Fibroblast of skin of right biceps (primary cell): ENCODE results near the gene EXOC3L2.
"Not testable (repeated sequence)": the region's sequence is repeated elsewhere in the genome, so short reads cannot be mapped to it uniquely, and the experiment has no call there.

Source experiments
- DNase-seq: peaks from one replicate; pipeline ENCODE4 v3.0.0-alpha.2; 2013

The EXOC3L2 gene

GRCh38 chr19:45245334-45245787 lies at the start of gene EXOC3L2:
EXOC3L2 (minus strand) TSS chr19:45245407; CDS start chr19:45239045, 6,362 bp downstream.
- no peak for DNase-seq

GRCh38 chr19:45294291-45295029 lies 49.3 kb upstream of the EXOC3L2 start:
- DNase-seq: no peak

GRCh38 chr19:45293682-45294081 lies 48.5 kb upstream of the EXOC3L2 start:
- no peak for DNase-seq

- DNase-seq: no peak
These were observed 46.6 kb upstream of the EXOC3L2 start for GRCh38 chr19:45291834-45292233.

- no peak for DNase-seq
These were observed 45.2 kb upstream of the EXOC3L2 start for GRCh38 chr19:45290381-45290931.

GRCh38 chr19:45283443-45284033 lies 38.3 kb upstream of the EXOC3L2 start:
- DNase-seq: no peak

- no peak for DNase-seq
These were observed 35.3 kb upstream of the EXOC3L2 start for GRCh38 chr19:45280471-45280961.

GRCh38 chr19:45279587-45280192 lies 34.5 kb upstream of the EXOC3L2 start:
- no peak for DNase-seq

GRCh38 chr19:45278087-45278486 lies 32.9 kb upstream of the EXOC3L2 start:
- DNase-seq: no peak

GRCh38 chr19:45276284-45276687 lies 31.1 kb upstream of the EXOC3L2 start:
- DNase-seq: peak; percentile 82

GRCh38 chr19:45275370-45275971 lies 30.3 kb upstream of the EXOC3L2 start:
- peak; percentile 78 for DNase-seq

GRCh38 chr19:45273521-45273855 lies 28.3 kb upstream of the EXOC3L2 start:
- no peak for DNase-seq

- DNase-seq: no peak
These were observed 26.5 kb upstream of the EXOC3L2 start for GRCh38 chr19:45271735-45272108.

- DNase-seq: no peak
These were observed 26.0 kb upstream of the EXOC3L2 start for GRCh38 chr19:45271098-45271734.

GRCh38 chr19:45269939-45270338 lies 24.7 kb upstream of the EXOC3L2 start:
- not testable (repeated sequence) for DNase-seq

GRCh38 chr19:45267296-45267695 lies 22.1 kb upstream of the EXOC3L2 start:
- no peak for DNase-seq

- DNase-seq: no peak
These were observed 20.2 kb upstream of the EXOC3L2 start for GRCh38 chr19:45265375-45265774.

GRCh38 chr19:45264781-45265317 lies 19.6 kb upstream of the EXOC3L2 start:
- no peak for DNase-seq

GRCh38 chr19:45263013-45263412 lies 17.8 kb upstream of the EXOC3L2 start:
- DNase-seq: no peak

GRCh38 chr19:45262570-45262969 lies 17.4 kb upstream of the EXOC3L2 start:
- DNase-seq: no peak

- no peak for DNase-seq
These were observed 13.7 kb upstream of the EXOC3L2 start for GRCh38 chr19:45258862-45259261.

GRCh38 chr19:45256836-45257235 lies 11.6 kb upstream of the EXOC3L2 start:
- no peak for DNase-seq
